ENCODE data around the gene OR7G3. TPM values are rescaled to one million over a fixed set of nuclear protein-coding genes. Genes with fewer than 3 reads are reported as not detected.

The OR7G3 gene
- not detected for total RNA-seq

- intact Hi-C loops (cut with DNase I), result no loop called here
- ATAC-seq (no peak), DNase-seq (ENCODE audit: low spot score) (no peak)
These were observed at the start of gene OR7G3 for GRCh38 chr19:9126900-9127405. Gene OR7G3, minus strand, starts transcription at chr19:9126950. Its CDS starts 0 bp downstream, at chr19:9126950.

DNA sequence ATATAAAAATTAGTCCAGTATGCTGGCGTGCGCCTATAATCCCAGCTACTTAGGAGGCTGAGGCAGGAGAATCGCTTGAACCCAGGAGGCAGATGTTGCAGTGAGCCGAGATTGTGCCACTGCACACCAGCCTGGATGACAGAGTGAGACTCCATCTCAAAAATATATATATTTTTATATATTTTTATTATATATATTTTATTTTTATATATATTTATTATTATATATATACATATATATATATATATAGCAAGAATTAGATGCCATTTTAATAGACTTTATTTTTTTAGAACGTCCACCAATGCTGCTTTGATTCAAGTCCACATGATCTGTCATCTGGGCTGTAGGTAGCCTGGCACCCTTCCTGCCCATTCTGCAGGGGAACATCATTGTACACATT is 48.6 kb upstream of the OR7G3 start:
- ATAC-seq (no peak), DNase-seq (ENCODE audit: low spot score) (no peak)
- intact Hi-C loops (cut with DNase I), result no loop called here

GRCh38 chr19:9171393-9171991 is 44.7 kb upstream of the OR7G3 start:
- intact Hi-C loops (cut with DNase I), result no loop called here
- ATAC-seq (no peak), DNase-seq (ENCODE audit: low spot score) (no peak)

DNA sequence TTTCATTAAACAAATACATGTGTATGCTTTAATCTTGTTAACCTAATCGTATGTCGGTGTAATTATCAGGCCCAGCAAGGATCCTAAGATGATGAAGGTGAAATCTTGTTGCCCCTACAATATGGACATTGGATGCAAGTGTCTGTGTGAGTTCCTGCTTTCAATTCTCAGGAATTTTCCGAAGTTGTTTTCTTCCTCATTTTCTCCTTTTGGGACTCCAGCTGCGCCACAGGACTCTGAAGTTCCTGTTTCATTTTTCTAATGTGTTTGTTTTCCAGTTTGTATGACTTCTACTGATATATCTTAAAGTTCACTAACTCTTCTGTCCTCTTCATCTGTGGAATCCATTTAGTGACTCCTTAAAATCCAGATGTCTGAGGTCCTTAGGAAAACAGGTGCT is 40.1 kb upstream of the OR7G3 start:
- intact Hi-C loops (cut with DNase I), result no loop called here
- ATAC-seq (no peak), DNase-seq (ENCODE audit: low spot score) (no peak)

DNA sequence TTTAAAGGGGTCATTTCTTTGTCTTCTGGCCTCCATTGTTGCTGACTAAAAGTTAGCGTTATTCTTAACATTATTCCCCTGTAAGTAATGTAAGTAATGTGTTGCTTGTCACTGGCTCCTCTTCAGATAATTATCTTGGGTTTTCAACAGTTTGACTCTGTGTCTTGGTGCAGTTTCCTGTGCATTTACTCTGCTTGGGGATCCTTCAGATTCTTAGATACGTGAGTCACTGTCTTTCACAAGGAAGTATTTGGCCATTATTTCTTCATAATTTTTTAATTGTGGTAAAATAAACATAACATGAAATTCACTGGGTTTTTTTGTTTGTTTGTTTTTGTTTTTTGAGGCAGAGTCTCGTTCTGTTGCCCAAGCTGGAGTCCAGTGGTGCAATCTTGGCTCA is 38.5 kb upstream of the OR7G3 start:
- DNase-seq (ENCODE audit: low spot score) (no peak), ATAC-seq (no peak)
- intact Hi-C loops (cut with DNase I), result no loop called here

- ATAC-seq, result no peak
- intact Hi-C loops (cut with DNase I), result no loop called here
- DNase-seq (ENCODE audit: low spot score), result no peak
These were observed 34.7 kb upstream of the OR7G3 start for GRCh38 chr19:9161427-9161826.

GRCh38 chr19:9159891-9160290 is 33.1 kb upstream of the OR7G3 start:
- intact Hi-C loops (cut with DNase I), result no loop called here
- DNase-seq (ENCODE audit: low spot score) (no peak), ATAC-seq (no peak)

- ATAC-seq, result no peak
- DNase-seq (ENCODE audit: low spot score), result no peak
- intact Hi-C loops (cut with DNase I), result no loop called here
These were observed 29.6 kb upstream of the OR7G3 start for GRCh38 chr19:9156304-9156703.

DNA sequence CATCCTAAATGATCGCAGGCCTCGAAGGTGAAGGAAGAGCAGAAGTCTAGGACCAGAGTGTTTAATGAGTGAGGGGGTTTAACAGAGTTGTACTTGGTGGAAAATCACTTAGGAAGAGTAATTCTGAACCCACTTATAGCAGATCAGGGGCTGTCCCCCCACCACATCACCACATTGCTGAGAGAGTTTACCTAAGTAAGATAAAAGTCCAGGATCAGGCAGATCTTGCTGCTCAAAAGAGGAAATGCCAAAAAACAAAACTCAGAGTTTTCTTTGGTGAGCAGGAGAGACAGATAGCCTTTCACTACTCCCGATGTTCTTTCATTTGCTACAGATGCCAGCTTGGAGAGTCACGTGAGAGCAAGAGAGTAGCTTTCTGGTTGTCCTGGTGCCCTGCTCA is 28.8 kb upstream of the OR7G3 start:
- intact Hi-C loops (cut with DNase I), result no loop called here
- no peak for DNase-seq (ENCODE audit: low spot score)
- ATAC-seq, result no peak

DNA sequence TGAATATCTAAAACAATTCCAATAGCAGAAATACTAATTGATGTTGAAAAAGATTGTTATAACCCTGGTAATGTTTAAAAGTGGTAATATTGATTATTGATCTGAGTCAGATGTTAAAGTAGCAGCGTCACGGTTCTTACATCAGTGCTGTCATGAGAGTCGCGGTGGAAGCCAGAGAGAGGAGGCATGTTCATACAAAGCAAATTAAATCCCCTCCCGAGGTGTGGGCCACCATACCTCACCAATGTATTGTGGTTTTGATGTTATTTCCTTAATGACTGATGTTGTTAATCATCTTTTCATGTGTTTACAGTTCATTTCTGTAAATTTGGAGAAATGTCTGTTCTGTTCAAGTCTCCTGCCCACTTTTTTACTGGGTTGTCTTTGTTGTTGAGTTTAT is 24.6 kb upstream of the OR7G3 start:
- intact Hi-C loops (cut with DNase I), result no loop called here
- ATAC-seq, result no peak
- DNase-seq (ENCODE audit: low spot score), result no peak

DNA sequence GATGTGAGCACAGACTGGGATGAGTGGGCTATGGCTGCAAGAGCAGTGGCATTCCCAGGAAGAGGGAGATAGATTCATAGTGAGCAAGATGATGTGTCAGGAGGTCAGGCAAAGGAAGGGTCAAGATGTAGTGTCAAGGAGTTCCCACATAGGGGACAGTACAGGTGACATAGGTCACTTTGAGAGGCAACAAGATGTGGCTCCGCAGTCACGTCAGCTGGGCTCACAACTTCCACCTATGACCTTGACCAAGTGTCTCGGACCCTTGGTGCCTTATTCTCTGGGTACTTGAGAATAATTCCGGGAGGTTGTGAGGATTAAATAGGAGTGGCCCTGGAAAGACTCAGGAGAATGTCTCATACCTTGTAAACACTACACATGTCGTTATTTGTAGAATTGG is 23.9 kb upstream of the OR7G3 start:
- ATAC-seq (no peak), DNase-seq (ENCODE audit: low spot score) (no peak)
- intact Hi-C loops (cut with DNase I), result no loop called here

- DNase-seq (ENCODE audit: low spot score) (no peak), ATAC-seq (no peak)
- intact Hi-C loops (cut with DNase I), result no loop called here
These were observed 23.2 kb upstream of the OR7G3 start for GRCh38 chr19:9149997-9150396.

DNA sequence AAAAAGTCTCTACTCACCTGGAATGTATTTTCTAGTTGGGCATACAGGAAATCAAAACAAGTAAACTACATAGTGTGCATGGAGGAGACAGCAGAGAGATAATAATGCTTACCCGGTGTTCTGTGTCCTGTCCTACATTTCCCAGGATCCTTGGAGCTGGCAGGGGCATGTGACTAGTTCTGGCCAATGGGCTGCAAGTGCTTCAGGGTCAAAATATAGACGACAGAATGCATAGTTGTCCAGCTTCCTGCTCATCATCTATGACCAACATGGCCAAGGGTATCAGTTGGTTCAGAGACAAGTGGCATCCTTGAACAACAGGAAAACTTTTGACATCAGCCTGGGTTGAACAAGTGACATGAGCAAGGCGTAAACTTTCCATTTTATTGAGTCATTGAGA is 21.9 kb upstream of the OR7G3 start:
- DNase-seq (ENCODE audit: low spot score), result no peak
- ATAC-seq, result no peak
- intact Hi-C loops (cut with DNase I), result no loop called here

DNA sequence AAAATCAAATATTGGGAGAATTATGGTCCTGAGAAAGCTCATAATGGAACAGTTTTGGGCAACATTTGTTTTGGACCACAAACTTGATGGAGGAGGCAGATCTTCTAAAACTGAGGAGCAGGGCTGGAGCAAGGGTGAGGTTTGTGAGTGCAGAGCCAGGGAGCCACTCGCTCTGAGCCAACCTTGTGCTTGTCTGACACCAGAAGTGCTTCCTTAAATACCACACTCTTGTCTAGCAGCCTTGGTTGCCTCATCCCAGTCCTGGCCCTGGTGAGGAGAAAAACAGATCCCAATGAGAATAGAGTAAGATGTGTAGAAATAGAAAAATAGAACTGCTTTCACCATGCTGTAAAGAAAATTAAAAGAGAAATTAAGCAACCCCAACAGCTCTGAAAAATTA is 20.1 kb upstream of the OR7G3 start:
- DNase-seq (ENCODE audit: low spot score) (no peak), ATAC-seq (no peak)
- intact Hi-C loops (cut with DNase I), result no loop called here

DNA sequence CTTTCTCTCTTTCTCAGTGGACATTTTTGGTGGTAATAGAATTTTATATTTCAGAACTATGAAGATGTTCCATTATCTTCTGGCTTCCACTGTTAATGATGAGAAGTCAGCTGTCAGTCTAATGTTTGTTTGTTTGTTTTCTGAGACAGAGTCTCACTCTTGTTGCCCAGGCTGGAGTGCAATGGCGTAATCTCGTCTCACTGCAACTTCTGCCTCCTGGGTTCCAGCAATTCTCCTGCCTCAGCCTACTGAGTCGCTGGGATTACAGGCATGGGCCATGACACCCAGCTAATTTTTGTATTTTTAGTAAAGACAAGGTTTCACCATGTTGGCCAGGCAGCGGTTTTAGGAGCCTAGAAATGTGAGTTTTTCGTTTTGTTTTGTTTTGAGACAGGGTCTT is 18.2 kb upstream of the OR7G3 start:
- no peak for DNase-seq (ENCODE audit: low spot score)
- intact Hi-C loops (cut with DNase I), result no loop called here
- ATAC-seq, result no peak

DNA sequence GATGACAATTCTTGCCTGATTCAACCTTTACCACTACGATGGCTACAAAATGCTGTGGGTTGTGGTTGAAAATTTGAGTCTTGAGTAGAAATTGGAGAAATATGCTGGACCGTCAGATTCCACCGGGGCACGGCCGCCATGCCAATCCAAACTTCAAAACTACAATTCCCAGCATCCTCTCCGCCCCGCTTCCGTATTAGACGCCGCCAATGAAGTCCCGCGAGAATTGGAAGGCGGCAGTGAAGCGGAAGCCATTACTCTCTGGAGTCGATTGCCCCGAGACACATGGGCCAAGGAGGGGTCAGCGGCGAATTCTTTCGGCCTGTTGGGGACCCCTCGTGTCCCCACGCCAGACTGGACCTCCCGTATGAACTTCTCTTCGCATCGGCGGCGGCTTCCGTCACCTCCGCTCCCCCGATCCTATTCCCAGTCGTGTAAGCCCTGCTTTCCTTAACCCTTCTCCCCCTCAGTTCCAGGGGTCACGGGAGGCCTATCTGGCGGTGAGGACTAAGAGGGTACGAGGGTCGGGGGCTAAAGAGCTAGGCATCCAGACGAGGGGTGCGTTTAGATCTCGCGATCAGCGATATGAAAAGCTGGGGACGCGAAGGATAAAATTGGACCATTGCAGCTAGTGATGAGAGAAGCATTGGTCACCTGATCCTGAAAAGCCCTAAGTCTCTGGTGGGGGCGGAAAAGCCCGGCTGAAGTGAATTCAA is 13.6 kb upstream of the OR7G3 start, which contains the start of gene ZNF317:
Gene ZNF317 (plus strand): TSS at position 239 of the 716 bp plus-strand sequence. CDS start 15,620 bp downstream, outside the sequence.
- ATAC-seq (peak; percentile 100), DNase-seq (ENCODE audit: low spot score) (peak; percentile 95)
- intact Hi-C loops (cut with DNase I), result no loop called here

DNA sequence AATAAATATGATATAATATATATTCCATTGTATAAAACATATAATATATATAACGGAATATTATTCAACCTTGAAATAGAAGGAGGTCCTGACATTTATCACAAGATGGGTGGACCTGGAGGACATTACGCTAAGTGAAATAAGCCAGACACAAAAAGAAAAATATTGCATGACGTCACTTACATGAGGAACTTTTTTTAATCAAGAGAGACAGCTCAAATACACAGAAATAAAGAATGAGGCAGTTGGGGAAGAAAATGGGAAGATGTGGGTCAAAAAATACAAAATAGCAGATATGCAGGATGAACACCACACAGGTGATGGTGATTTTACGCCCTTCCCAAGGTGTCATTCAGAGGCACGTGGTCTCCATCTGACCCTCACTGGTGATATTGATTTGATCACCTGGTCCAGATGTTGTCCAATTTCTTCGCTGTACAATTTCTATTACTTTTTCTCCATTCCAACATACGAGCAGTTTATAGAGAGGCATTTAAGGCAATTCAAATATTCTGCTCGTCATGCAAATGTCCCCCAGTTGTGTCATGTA is 12.9 kb upstream of the OR7G3 start:
- peak; percentile 25 for ATAC-seq
- DNase-seq (ENCODE audit: low spot score), result no peak
- intact Hi-C loops (cut with DNase I), result no loop called here

- ATAC-seq (no peak), DNase-seq (ENCODE audit: low spot score) (no peak)
- intact Hi-C loops (cut with DNase I), result no loop called here
These were observed 5.7 kb upstream of the OR7G3 start for GRCh38 chr19:9132422-9132821.

- ATAC-seq, result no peak
- intact Hi-C loops (cut with DNase I), result no loop called here
- DNase-seq (ENCODE audit: low spot score), result no peak
These were observed 4.2 kb upstream of the OR7G3 start for GRCh38 chr19:9130965-9131364.

DNA sequence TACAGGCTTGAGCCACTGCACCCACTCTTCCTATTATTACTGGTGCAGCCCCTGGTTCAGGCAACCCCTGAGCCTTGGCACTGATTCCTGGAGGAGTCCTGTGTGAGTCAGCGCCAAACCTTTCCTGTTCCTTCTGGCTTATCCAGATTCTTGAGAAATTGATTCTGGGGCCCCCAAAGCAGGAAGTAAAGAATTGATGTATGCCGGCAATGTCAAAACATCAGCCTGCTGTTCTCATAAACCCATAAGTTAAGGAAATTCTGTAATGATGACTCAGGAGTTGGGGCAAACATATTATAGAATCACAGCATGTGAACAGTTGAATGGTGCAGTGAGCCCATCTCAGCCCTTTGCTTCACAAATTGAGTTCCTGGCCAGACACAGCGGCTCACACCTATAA is 1.4 kb upstream of the OR7G3 start:
- intact Hi-C loops (cut with DNase I), result no loop called here
- ATAC-seq (no peak), DNase-seq (ENCODE audit: low spot score) (no peak)

DNA sequence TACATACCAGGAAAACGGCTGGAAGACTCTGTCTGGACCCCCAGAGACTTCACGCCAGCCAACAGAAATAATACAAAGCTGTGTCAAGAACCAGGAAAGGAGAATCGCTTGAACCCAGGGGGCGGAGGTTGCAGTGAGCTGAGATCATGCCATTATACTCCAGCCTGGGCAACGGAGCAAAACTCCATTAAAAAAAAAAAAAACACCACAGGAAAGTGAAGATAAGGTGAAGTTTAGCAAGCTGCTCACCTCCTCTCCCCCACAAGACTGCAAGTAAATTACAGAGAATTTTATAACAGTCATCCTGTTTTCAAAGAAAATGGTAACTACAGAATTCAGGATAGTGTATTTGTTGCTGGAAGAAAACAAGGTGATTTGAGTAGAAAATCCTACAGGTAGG is 10.2 kb downstream of the OR7G3 start:
- intact Hi-C loops (cut with DNase I), result no loop called here
- DNase-seq (ENCODE audit: low spot score) (no peak), ATAC-seq (no peak)

All from sciatic nerve (tissue), 2 donors.